Measurements from ENCODE around the gene ACOT7. TPM values are rescaled to one million over a fixed set of nuclear protein-coding genes. Genes with fewer than 3 reads are reported as not detected.

Gene ACOT7
- total RNA-seq, 1 donor from 2014 or later = 175 TPM

GRCh38 chr1:6420454-6421042 is 27.0 kb upstream of the ACOT7 start:
- peak overlapping the region; percentile 59 for H3K4me3 Mint-ChIP-seq (ENCODE audit: unreplicated experiment)
- H3K4me1 Mint-ChIP-seq (ENCODE audit: low read depth, unreplicated experiment) = peaks cover under 1% of the 10 kb centered on the region
- no peak overlapping the region for H3K27ac Mint-ChIP-seq (ENCODE audit: unreplicated experiment)
- H3K9me3 Mint-ChIP-seq (ENCODE audit: unreplicated experiment) = peaks cover 14% of the 10 kb centered on the region
- peaks cover 25% of the 10 kb centered on the region for H3K27me3 Mint-ChIP-seq (ENCODE audit: unreplicated experiment)
- DNase-seq = peak; percentile 72
- TF ChIP-seq CTCF (IDR thresholded peaks at IDR 0.05; ENCODE audit: partially characterized antibody, unreplicated experiment) = no peak
- no peaks in the 10 kb centered on the region for H3K36me3 Mint-ChIP-seq (ENCODE audit: unreplicated experiment)

GRCh38 chr1:6419804-6420453 is 26.4 kb upstream of the ACOT7 start, which contains the start of gene HES2:
Gene HES2, minus strand, starts transcription at chr1:6419919. Its CDS starts 99 bp downstream, at chr1:6419820.
- Mint-ChIP-seq H3K9me3 (ENCODE audit: unreplicated experiment) (peaks cover 14% of the 10 kb centered on the region), H3K4me1 (ENCODE audit: low read depth, unreplicated experiment) (peaks cover 5% of the 10 kb centered on the region), H3K27me3 (ENCODE audit: unreplicated experiment) (peaks cover 26% of the 10 kb centered on the region), H3K36me3 (ENCODE audit: unreplicated experiment) (no peaks in the 10 kb centered on the region), H3K27ac (ENCODE audit: unreplicated experiment) (peak within 1 kb of the TSS; percentile 59), H3K4me3 (ENCODE audit: unreplicated experiment) (peak within 1 kb of the TSS; percentile 82)
- TF ChIP-seq CTCF (IDR thresholded peaks at IDR 0.05; ENCODE audit: partially characterized antibody, unreplicated experiment) = no peak
- peak; percentile 79 for DNase-seq

DNA sequence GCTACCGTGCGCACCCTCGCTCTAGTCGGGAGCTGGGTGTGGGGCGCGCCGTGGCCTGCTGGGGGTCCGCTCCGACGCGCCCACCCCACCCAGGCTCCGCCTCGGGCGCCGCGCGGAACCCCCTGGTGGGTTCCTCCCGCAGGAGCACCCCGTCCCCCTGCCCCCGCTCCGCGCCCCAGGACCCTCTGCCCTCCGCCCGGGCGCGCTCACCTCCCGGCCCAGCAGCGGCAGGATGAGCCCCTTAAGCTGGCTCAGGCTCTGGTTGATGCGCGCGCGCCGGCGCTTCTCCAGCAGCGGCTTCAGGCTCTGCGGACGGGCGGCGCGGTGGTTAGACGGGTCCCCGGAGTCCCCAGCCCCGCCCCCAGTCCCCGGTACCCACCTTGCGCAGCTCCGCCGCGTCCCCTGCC is 25.8 kb upstream of the ACOT7 start:
- peak overlapping the region; percentile 82 for H3K4me3 Mint-ChIP-seq (ENCODE audit: unreplicated experiment)
- H3K27me3 Mint-ChIP-seq (ENCODE audit: unreplicated experiment) = peaks cover 27% of the 10 kb centered on the region
- H3K4me1 Mint-ChIP-seq (ENCODE audit: low read depth, unreplicated experiment) = peaks cover 8% of the 10 kb centered on the region
- H3K9me3 Mint-ChIP-seq (ENCODE audit: unreplicated experiment) = peaks cover 14% of the 10 kb centered on the region
- H3K27ac Mint-ChIP-seq (ENCODE audit: unreplicated experiment) = peak overlapping the region; percentile 48
- H3K36me3 Mint-ChIP-seq (ENCODE audit: unreplicated experiment) = no peaks in the 10 kb centered on the region
- no peak for TF ChIP-seq CTCF (IDR thresholded peaks at IDR 0.05; ENCODE audit: partially characterized antibody, unreplicated experiment)
- peak; percentile 77 for DNase-seq

DNA sequence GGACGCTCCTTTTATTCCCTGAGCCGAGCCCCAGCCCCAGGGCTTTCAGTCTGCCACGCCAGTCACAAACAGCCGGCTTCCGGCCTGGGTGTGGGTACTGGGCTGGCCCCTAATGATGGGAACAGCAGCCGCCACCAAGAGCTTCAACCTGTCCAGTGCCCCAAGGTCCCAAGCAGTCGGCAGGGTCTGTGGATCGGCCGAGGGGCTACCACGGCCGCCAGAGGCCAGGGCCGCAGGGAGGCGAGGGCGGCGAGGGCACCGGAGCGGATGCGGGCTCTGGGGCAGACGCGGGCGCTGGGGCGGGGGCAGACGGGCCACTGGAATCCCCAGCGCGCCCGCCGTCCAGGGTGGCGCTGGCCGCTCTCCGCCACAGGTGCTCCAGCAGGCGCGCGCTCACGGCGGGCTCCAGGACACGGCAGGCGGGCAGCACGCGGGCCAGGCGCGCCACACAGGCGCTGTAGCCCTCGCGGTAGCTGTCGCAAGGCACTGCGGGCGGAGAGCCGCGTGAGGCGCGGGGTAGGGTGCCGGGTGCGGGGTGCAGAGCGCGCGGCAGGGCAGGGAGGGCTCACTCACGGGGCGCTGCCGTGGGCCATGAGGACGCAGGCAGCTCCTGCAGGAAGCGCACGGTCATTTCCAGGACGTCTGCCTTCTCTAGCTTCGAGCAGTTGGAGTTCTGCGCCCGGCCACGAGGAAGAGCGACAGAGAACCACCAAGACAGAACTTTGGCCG is 25.3 kb upstream of the ACOT7 start:
- peaks cover 24% of the 10 kb centered on the region for H3K27me3 Mint-ChIP-seq (ENCODE audit: unreplicated experiment)
- no peaks in the 10 kb centered on the region for H3K36me3 Mint-ChIP-seq (ENCODE audit: unreplicated experiment)
- no peak for DNase-seq
- peaks cover 11% of the 10 kb centered on the region for H3K9me3 Mint-ChIP-seq (ENCODE audit: unreplicated experiment)
- peaks cover 8% of the 10 kb centered on the region for H3K4me1 Mint-ChIP-seq (ENCODE audit: low read depth, unreplicated experiment)
- peak overlapping the region; percentile 48 for H3K27ac Mint-ChIP-seq (ENCODE audit: unreplicated experiment)
- TF ChIP-seq CTCF (IDR thresholded peaks at IDR 0.05; ENCODE audit: partially characterized antibody, unreplicated experiment) = no peak
- H3K4me3 Mint-ChIP-seq (ENCODE audit: unreplicated experiment) = peak overlapping the region; percentile 82
